H1 (cell line): ENCODE measurements around the gene ANKRD31. TPM values are rescaled to one million over a fixed set of nuclear protein-coding genes. Genes with fewer than 3 reads are reported as not detected.
"Not testable (repeated sequence)": the region's sequence is repeated elsewhere in the genome, so short reads cannot be mapped to it uniquely, and the experiment has no call there.

Experiments used
- CTCF ChIA-PET: fragments of 300-600 bp; sonication (Branson Sonifier 250); formaldehyde crosslinking; loops from one replicate; lab custom pipeline; 2021; ENCODE audit not compliant: partially characterized antibody; lab: Charles Lee
- POLR2A ChIA-PET: fragments of 300-600 bp; sonication (Branson Sonifier 250); formaldehyde crosslinking; loops from one replicate; lab custom pipeline; 2021; ENCODE audit warnings: inconsistent platforms; ENCODE audit not compliant: partially characterized antibody; lab: Charles Lee
- DNase-seq, 2 experiments: peaks; one replicate each; pipeline versions ENCODE4 v3.0.0 to v3.0.0-alpha.2; 2010 to 2022; ENCODE audit warnings: low spot score in 2 of 2, low read depth in 1 of 2, mixed read lengths in 1 of 2
- FAIRE-seq: peaks from 2 replicates; lab custom pipeline; 2011; peaks lifted over from hg19 to GRCh38; lab: Jason Lieb, UNC
- H2AFZ ChIP-seq: 2 replicates; pipeline ENCODE4 v1.8.1; 2012; ENCODE audit warnings: low read length, inconsistent platforms
- H2AK5ac ChIP-seq: 2 replicates; pipeline ENCODE4 v1.6.1; 2013; ENCODE audit warnings: low read depth, low read length
- H2BK120ac ChIP-seq: replicated peaks from 2 replicates; pipeline ENCODE3; 2013; ENCODE audit warnings: low read depth, low read length, inconsistent platforms
- H2BK12ac ChIP-seq: 2 replicates; pipeline ENCODE4 v1.6.1; 2013; ENCODE audit warnings: low read depth, low read length
- H2BK15ac ChIP-seq: 2 replicates; pipeline ENCODE4 v1.6.1; 2013; ENCODE audit warnings: low read length
- H2BK20ac ChIP-seq: 2 replicates; pipeline ENCODE4 v1.6.1; 2013; ENCODE audit warnings: low read length
- H2BK5ac ChIP-seq: 2 replicates; pipeline ENCODE4 v1.6.1; 2013; ENCODE audit warnings: low read depth, low read length
- H3K14ac ChIP-seq: 2 replicates; pipeline ENCODE4 v1.6.1; 2013; ENCODE audit warnings: inconsistent platforms; ENCODE audit not compliant: insufficient read length
- H3K18ac ChIP-seq: 2 replicates; pipeline ENCODE4 v1.6.1; 2013; ENCODE audit warnings: low read length; ENCODE audit errors: extremely low read depth
- H3K23ac ChIP-seq: 2 replicates; pipeline ENCODE4 v1.6.1; 2013; ENCODE audit warnings: inconsistent platforms; ENCODE audit not compliant: insufficient read length
- H3K23me2 ChIP-seq: 2 replicates; pipeline ENCODE4 v1.6.1; 2013; ENCODE audit warnings: low read depth, low read length
- H3K27ac ChIP-seq: 2 replicates; pipeline ENCODE4 v1.6.1; 2011; ENCODE audit warnings: low read depth, low read length, inconsistent platforms
- H3K27me3 ChIP-seq, 4 experiments: replicated peaks in 1 of 4; 1 replicate in 1 of 4; 2 replicates in 3 of 4; pipeline versions ENCODE4 v1.6.1 to v1.8.1; 2011 to 2013; ENCODE audit warnings: low read length in 3 of 4, mild to moderate bottlenecking in 3 of 4, inconsistent platforms in 2 of 4, mixed read lengths in 2 of 4, moderate library complexity in 1 of 4; ENCODE audit not compliant: control insufficient read depth in 3 of 4, insufficient read depth in 3 of 4; ENCODE audit errors: extremely low read depth in 1 of 4
- H3K36me3 ChIP-seq, 4 experiments: 2 replicates each; pipeline versions ENCODE4 v1.6.1 to v1.8.1; 2011 to 2013; ENCODE audit warnings: mild to moderate bottlenecking in 4 of 4, low read length in 3 of 4, moderate library complexity in 2 of 4, control low read depth in 1 of 4, inconsistent platforms in 1 of 4; ENCODE audit not compliant: insufficient read depth in 4 of 4, control insufficient read depth in 2 of 4
- H3K4ac ChIP-seq: replicated peaks from 2 replicates; pipeline ENCODE3; 2013; ENCODE audit warnings: low read length, low read depth, mixed read lengths, inconsistent platforms; ENCODE audit not compliant: insufficient read length
- H3K4me1 ChIP-seq, 4 experiments: replicated peaks in 1 of 4; 1 replicate in 1 of 4; 2 replicates in 3 of 4; pipeline versions ENCODE4 v1.6.1 to v1.8.1; 2011 to 2013; ENCODE audit warnings: low read length in 3 of 4, inconsistent platforms in 2 of 4, mixed read lengths in 1 of 4; ENCODE audit not compliant: insufficient read depth in 4 of 4, control insufficient read depth in 3 of 4
- H3K4me2 ChIP-seq, 2 experiments: 2 replicates each; pipeline versions ENCODE4 v1.6.1 to v1.8.1; 2011 to 2013; ENCODE audit warnings: low read depth in 2 of 2, low read length in 2 of 2, control low read depth in 1 of 2, inconsistent platforms in 1 of 2, mild to moderate bottlenecking in 1 of 2; ENCODE audit not compliant: insufficient read depth in 1 of 2
- H3K4me3 ChIP-seq, 4 experiments: fragments of 200-600, 300-600 bp in 1 of 4; sonication (generic), shearing (Covaris generic), sonication (Bioruptor Twin) in 1 of 4; 2 replicates each; pipeline versions ENCODE4 v1.5.1 to v1.8.1; 2011 to 2016; ENCODE audit warnings: low read length in 4 of 4, low read depth in 3 of 4, control low read depth in 2 of 4, inconsistent platforms in 2 of 4, mild to moderate bottlenecking in 2 of 4, mixed read lengths in 1 of 4, moderate library complexity in 1 of 4; ENCODE audit not compliant: insufficient read depth in 2 of 4; ENCODE audit errors: extremely low read depth in 1 of 4
- H3K56ac ChIP-seq: replicated peaks from 2 replicates; pipeline ENCODE3; 2013; ENCODE audit warnings: low read depth, mild to moderate bottlenecking, mixed read lengths, low read length, inconsistent platforms; ENCODE audit not compliant: insufficient read length
- H3K79me1 ChIP-seq: 2 replicates; pipeline ENCODE4 v1.6.1; 2013; ENCODE audit warnings: low read depth, low read length, control low read depth
- H3K79me2 ChIP-seq, 2 experiments: 2 replicates each; pipeline versions ENCODE4 v1.6.1 to v1.8.1; 2012 to 2013; ENCODE audit warnings: low read length in 2 of 2, mild to moderate bottlenecking in 2 of 2, inconsistent platforms in 1 of 2; ENCODE audit not compliant: insufficient read depth in 2 of 2, control insufficient read depth in 1 of 2
- H3K9ac ChIP-seq, 4 experiments: replicated peaks in 1 of 4; 1 replicate in 1 of 4; 2 replicates in 3 of 4; pipeline versions ENCODE4 v1.6.1 to v1.8.1; 2011 to 2013; ENCODE audit warnings: low read depth in 3 of 4, low read length in 3 of 4, control low read depth in 2 of 4, mild to moderate bottlenecking in 2 of 4, moderate library complexity in 2 of 4, inconsistent platforms in 1 of 4; ENCODE audit errors: extremely low read depth in 1 of 4
- H3K9me3 ChIP-seq, 2 experiments: 2 replicates each; pipeline versions ENCODE4 v1.6.1 to v1.8.1; 2012 to 2013; ENCODE audit warnings: mild to moderate bottlenecking in 2 of 2, moderate library complexity in 2 of 2, control low read depth in 1 of 2, inconsistent platforms in 1 of 2, low read depth in 1 of 2, low read length in 1 of 2, mixed read lengths in 1 of 2; ENCODE audit not compliant: insufficient read depth in 2 of 2
- H4K20me1 ChIP-seq, 2 experiments: replicated peaks in 1 of 2; 2 replicates each; pipeline versions ENCODE3 to v1.8.1; 2011 to 2013; ENCODE audit warnings: inconsistent platforms in 2 of 2, low read length in 2 of 2, mild to moderate bottlenecking in 1 of 2; ENCODE audit not compliant: insufficient read depth in 2 of 2, control insufficient read depth in 1 of 2
- H4K5ac ChIP-seq: 2 replicates; pipeline ENCODE4 v1.6.1; 2013; ENCODE audit warnings: low read length, low read depth, mixed read lengths, inconsistent platforms; ENCODE audit not compliant: insufficient read length
- H4K8ac ChIP-seq: 2 replicates; pipeline ENCODE4 v1.8.0; 2013; ENCODE audit warnings: mild to moderate bottlenecking, moderate library complexity, low read length, inconsistent platforms; ENCODE audit not compliant: insufficient read depth; ENCODE audit errors: extremely low read depth
- H4K91ac ChIP-seq: replicated peaks from 2 replicates; pipeline ENCODE3; 2013; ENCODE audit warnings: low read length, mixed read lengths, inconsistent platforms; ENCODE audit not compliant: insufficient read length
- WGBS, 2 experiments: shearing (Covaris generic) in 1 of 2; methylation state at CpG; one replicate each; pipeline versions ENCODE4 v1.1.6 to v1.1.7; 2013 to 2015; ENCODE audit warnings: low lambda C conversion rate in 2 of 2, mixed read lengths in 2 of 2, inconsistent platforms in 1 of 2, low coverage in 1 of 2, missing lambda C conversion rate in 1 of 2; ENCODE audit not compliant: insufficient replicate concordance in 2 of 2, insufficient coverage in 1 of 2, insufficient read length in 1 of 2; ENCODE audit errors: extremely low coverage in 1 of 2, missing lambda C conversion rate in 1 of 2; 5-methylcytosine and 5-hydroxymethylcytosine counted together
- polyA plus RNA-seq, 7 experiments: library from polyadenylated mRNA; depleted of rRNA in 3 of 7; stranded (reverse) in 5 of 7; unstranded in 2 of 7; fragments of >200 nt in 5 of 7; fragments of 200-250 nt in 2 of 7; gene quantifications; 1 replicate in 5 of 7; 2 replicates in 1 of 7; 4 replicates in 1 of 7; pipeline versions ENCODE4 v1.2.1 to v1.2.3, GENCODE V29; 2011 to 2013; ENCODE audit warnings: missing spikeins in 2 of 7, mixed read lengths in 2 of 7
- total RNA-seq: library from RNA; stranded (reverse); fragmentation: NEBNext Ultra II Directional; extraction: Animal tissue kit (Norgen Biotek cat#: 25700); gene quantifications from 2 replicates; pipeline ENCODE4 v1.2.1, GENCODE V29; 2021

Gene ANKRD31
- total and polyA plus RNA-seq, 2 of the 8 experiments (the other 6 are each of a cell fraction or from before 2014, with no cell fraction given), result 0.05 to 0.06 TPM

GRCh38 chr5:75174872-75175271, 61.8 kb downstream of the ANKRD31 start:
- H3K4me3 ChIP-seq, H4K5ac ChIP-seq, H3K9ac ChIP-seq, H4K91ac ChIP-seq, FAIRE-seq, H3K14ac ChIP-seq, DNase-seq, H2AFZ ChIP-seq, H3K4ac ChIP-seq, H3K79me2 ChIP-seq, POLR2A ChIA-PET, H4K8ac ChIP-seq, H3K4me1 ChIP-seq, H3K79me1 ChIP-seq, H3K23ac ChIP-seq, H2BK20ac ChIP-seq, H2BK120ac ChIP-seq, H2BK12ac ChIP-seq, H4K20me1 ChIP-seq, CTCF ChIA-PET, H3K23me2 ChIP-seq, H3K56ac ChIP-seq, H3K18ac ChIP-seq, H3K4me2 ChIP-seq, H3K27me3 ChIP-seq, H3K9me3 ChIP-seq, H2BK5ac ChIP-seq, H3K27ac ChIP-seq, H2BK15ac ChIP-seq, H3K36me3 ChIP-seq, H2AK5ac ChIP-seq: not testable (repeated sequence)
- WGBS, 2 experiments, result 100% methylated on average over 4 of the region's 4 CpGs; no CpG with 5 or more reads in 1 of the 2 experiments
